ENCODE results near the gene AKNAD1. TPM values are rescaled to one million over a fixed set of nuclear protein-coding genes. Genes with fewer than 3 reads are reported as not detected.

Gene AKNAD1
- total and polyA plus RNA-seq, 2 of the 4 experiments (the other 2 are of a cell fraction) = 0.07 to 0.18 TPM

GRCh38 chr1:108865316-108865910, 8.5 kb upstream of the AKNAD1 start:
- Histone ChIP-seq H2AK5ac (ENCODE audit: low read depth, low read length) (no peak overlapping the region), H3K18ac (ENCODE audit: low read depth, low read length) (no peak overlapping the region), H4K20me1 (ENCODE audit: insufficient read depth, low read length) (no peaks in the 10 kb centered on the region), H3K79me1 (ENCODE audit: low read depth in 1 of 2, low read length in 2 of 2) (no peaks in the 10 kb centered on the region), H3K36me3 (ENCODE audit: control insufficient read depth, insufficient read depth, low read length) (no peaks in the 10 kb centered on the region), H3K4me1 (ENCODE audit: control insufficient read depth, insufficient read depth, low read length) (no peaks in the 10 kb centered on the region), H4K8ac (ENCODE audit: low read depth in 2 of 2, low read length in 2 of 2) (no peak overlapping the region), H3K27me3 (ENCODE audit: control insufficient read depth, insufficient read depth, low read length) (peaks cover 3% of the 10 kb centered on the region), H2BK20ac (ENCODE audit: low read depth, low read length) (no peak overlapping the region), H2BK5ac (ENCODE audit: low read depth, low read length, poor library complexity, severe bottlenecking) (no peak overlapping the region), H3K4me2 (ENCODE audit: low read depth, low read length) (no peak overlapping the region), H2BK15ac (ENCODE audit: low read depth, low read length) (no peak overlapping the region), H3K56ac (ENCODE audit: extremely low read depth, insufficient read depth, low read length) (no peak overlapping the region), H3K9me1 (ENCODE audit: insufficient read depth, low read length) (no peaks in the 10 kb centered on the region), H3K4me3 (ENCODE audit: insufficient read depth, low read depth, low read length) (no peak overlapping the region), H4K91ac (ENCODE audit: insufficient read depth, low read depth, low read length) (no peak overlapping the region), H3K27ac (ENCODE audit: insufficient read depth, low read length) (no peak overlapping the region), H2BK120ac (ENCODE audit: low read depth, low read length) (no peak overlapping the region), H3K14ac (replicated peaks; ENCODE audit: low read depth, low read length) (no peak overlapping the region), H3K9me3 (ENCODE audit: control insufficient read depth, insufficient read depth, low read length) (no peaks in the 10 kb centered on the region), H2AK9ac (replicated peaks; ENCODE audit: low read depth, low read length, poor library complexity) (no peak overlapping the region), H2AFZ (replicated peaks; ENCODE audit: low read length, poor library complexity) (no peak overlapping the region), H3K4ac (ENCODE audit: low read depth, low read length) (no peak overlapping the region), H3K23ac (ENCODE audit: low read depth, low read length) (no peak overlapping the region), H3K9ac (ENCODE audit: low read depth, low read length) (no peak overlapping the region), H4K5ac (ENCODE audit: low read depth, low read length) (no peak overlapping the region)
- in situ Hi-C loops (cut with MboI; ENCODE audit: low sequenced_read_pairs) (no loop called here), dilution Hi-C loops (cut with HindIII; ENCODE audit: low sequenced_read_pairs, unreplicated experiment) (no loop called here), intact Hi-C loops (cut with micrococcal nuclease) (no loop called here)
- BruUV-seq (replicated peaks) = no TSS peak
- ATAC-seq (ENCODE audit: low read depth) (no peak), DNase-seq (no peak)
- CTCF ChIA-PET = interaction anchor here (0.6 kb wide), 1 partner anchor 10 kb away, joined by 3 read pairs; no protein-coding TSS in a partner anchor
- no peak for TF ChIP-seq MXI1 (IDR thresholded peaks at IDR 0.05; ENCODE audit: borderline replicate concordance, low read depth, low read length)
- no peak for TF ChIP-seq RCOR1 (IDR thresholded peaks at IDR 0.05; ENCODE audit: insufficient replicate concordance, low read length)
- no peak for TF ChIP-seq MAFK (IDR thresholded peaks at IDR 0.05; ENCODE audit: low read depth, low read length)
- no peak for TF ChIP-seq CEBPB (IDR thresholded peaks at IDR 0.05; ENCODE audit: low read depth, low read length)
- no peak for TF ChIP-seq RAD21 (IDR thresholded peaks at IDR 0.05; ENCODE audit: low read length)
- no peak for TF ChIP-seq POLR2A (IDR thresholded peaks at IDR 0.05; ENCODE audit: low read depth, low read length)
- TF ChIP-seq, protein P1, sequence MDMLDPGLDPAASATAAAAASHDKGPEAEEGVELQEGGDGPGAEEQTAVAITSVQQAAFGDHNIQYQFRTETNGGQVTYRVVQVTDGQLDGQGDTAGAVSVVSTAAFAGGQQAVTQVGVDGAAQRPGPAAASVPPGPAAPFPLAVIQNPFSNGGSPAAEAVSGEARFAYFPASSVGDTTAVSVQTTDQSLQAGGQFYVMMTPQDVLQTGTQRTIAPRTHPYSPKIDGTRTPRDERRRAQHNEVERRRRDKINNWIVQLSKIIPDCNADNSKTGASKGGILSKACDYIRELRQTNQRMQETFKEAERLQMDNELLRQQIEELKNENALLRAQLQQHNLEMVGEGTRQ (IDR thresholded peaks at IDR 0.05; ENCODE audit: low read depth, low read length) = no peak
- TF ChIP-seq, protein P2, sequence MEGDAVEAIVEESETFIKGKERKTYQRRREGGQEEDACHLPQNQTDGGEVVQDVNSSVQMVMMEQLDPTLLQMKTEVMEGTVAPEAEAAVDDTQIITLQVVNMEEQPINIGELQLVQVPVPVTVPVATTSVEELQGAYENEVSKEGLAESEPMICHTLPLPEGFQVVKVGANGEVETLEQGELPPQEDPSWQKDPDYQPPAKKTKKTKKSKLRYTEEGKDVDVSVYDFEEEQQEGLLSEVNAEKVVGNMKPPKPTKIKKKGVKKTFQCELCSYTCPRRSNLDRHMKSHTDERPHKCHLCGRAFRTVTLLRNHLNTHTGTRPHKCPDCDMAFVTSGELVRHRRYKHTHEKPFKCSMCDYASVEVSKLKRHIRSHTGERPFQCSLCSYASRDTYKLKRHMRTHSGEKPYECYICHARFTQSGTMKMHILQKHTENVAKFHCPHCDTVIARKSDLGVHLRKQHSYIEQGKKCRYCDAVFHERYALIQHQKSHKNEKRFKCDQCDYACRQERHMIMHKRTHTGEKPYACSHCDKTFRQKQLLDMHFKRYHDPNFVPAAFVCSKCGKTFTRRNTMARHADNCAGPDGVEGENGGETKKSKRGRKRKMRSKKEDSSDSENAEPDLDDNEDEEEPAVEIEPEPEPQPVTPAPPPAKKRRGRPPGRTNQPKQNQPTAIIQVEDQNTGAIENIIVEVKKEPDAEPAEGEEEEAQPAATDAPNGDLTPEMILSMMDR (conservative IDR thresholded peaks at IDR 0.05; ENCODE audit: low read depth, low read length) = no peak
- TF ChIP-seq CHD1 (IDR thresholded peaks at IDR 0.05; ENCODE audit: low read depth, low read length) = no peak
- no peak for TF ChIP-seq RFX5 (IDR thresholded peaks at IDR 0.05; ENCODE audit: low read depth, low read length)
- no peak for TF ChIP-seq MAZ (IDR thresholded peaks at IDR 0.05; ENCODE audit: borderline replicate concordance, low read depth, low read length)
- no peak for TF ChIP-seq BHLHE40 (IDR thresholded peaks at IDR 0.05; ENCODE audit: low read depth, low read length)
- TF ChIP-seq NFE2L2 (IDR thresholded peaks at IDR 0.05; ENCODE audit: low read depth, low read length) = no peak
- 78% methylated on average over 2 of the region's 4 CpGs; no CpG with 5 or more reads in 1 of the 2 experiments for WGBS, 2 experiments (ENCODE audit: extremely low coverage in 2 of 2, insufficient read length in 1 of 2)
- POLR2A ChIA-PET (ENCODE audit: unreplicated experiment) = interaction anchor here (0.5 kb wide), 1 partner anchor 45 kb away, joined by 3 read pairs; no protein-coding TSS in a partner anchor

Measured in IMR-90 (cell line).